D341Med (cell line): Measurements from ENCODE around the gene FOXK1.
A peak's percentile ranks its signal among the peaks of the same experiment; 100 is the strongest.

Experiments
- DNase-seq: peaks from one replicate; pipeline ENCODE4 v3.0.0; 2012; ENCODE audit warnings: low spot score

FOXK1 gene

DNA sequence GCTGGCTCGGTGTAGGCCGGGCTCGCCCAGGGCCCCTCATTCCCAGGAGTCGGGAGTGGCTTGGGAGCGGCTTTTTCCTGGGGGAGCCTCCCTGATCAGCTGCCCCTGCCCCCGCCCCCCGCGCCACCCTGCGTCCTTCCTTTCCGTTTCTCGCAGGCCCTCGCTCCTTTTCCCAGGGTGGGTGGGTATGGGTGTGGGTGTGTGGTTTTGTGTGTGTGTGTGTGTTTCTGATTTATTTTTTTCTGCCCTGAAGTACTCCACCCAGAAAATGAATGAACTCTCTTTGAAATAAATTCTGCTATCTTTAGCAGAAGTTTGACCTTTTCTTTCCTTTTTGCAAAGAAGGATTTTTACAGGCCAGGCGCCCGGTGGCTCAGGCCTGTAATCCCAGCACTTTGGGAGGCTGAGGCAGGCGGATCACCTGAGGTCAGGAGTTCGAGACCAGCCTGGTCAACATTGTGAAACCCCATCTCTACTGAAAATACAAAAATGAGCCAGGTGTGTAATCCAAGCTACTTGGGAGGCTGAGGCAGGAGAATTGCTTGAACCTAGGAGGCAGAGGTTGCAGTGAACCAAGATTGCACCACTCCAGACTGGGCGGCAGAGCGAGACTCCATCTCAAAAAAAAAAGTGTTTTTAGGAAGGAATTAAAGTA lies 63.3 kb downstream of the FOXK1 start:
- no peak for DNase-seq

DNA sequence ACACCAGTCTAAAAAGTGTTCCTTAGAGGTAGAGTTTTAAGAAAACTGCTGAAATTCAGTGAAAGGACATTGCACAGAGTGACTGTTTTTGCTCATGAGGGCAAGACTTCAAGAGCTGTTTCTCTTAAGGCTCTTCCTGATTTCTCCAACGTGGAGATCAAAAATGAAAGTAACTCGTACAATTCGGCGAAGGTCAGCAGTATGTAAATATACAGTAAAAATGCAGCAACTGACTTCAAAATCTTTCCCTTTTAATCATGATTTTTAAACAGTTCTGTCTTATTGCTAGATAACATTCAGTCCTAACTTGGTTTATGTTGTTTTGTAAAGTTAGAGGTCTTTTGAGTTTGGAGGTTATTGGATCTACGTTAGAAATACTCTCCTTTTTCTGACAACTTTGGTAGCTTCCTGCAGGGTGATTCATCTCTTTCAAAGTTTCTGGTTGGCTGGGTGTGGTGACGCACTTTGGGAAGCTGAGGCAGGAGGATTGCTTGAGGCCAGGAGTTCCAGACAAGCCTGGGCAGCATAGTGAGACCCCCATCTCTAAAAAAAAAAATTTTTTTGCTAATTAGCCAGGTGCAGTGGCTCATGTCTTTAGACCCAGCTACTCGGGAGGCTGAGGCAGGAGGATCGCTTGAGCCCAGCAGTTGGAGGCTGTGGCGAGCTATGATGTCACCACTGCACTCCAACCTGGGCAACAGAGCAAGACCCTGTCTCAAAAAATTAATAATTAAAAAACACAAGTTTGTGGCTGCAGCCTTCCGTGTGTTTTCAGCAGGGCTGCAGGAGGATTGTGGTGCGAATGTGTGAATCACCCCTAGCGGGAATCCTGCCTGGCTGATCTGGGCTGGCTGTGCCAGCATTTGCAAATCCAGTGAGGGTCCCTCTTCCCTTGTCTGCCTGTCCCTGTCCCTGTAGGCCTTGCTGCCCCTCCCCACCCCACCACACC lies 64.2 kb downstream of the FOXK1 start:
- no peak for DNase-seq

DNA sequence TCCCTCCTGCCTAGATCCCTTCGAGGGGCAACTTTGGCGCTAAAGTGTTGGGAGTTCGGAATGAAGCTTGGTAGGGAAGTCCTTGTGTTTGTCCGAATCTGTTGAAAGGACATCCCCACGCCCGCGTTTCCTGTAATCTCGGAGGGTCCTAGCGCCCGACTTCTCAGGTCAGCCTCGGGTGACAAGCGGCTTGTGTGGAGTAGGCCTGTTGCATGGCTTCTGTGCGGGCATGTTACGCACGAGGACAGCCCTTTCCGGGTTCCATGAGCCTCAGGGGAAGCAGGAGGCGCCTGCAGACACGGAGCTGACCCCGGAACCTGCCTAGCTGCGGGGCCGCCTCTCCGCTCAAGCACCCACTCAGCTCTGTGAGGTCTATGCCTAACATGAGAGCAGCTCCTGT lies 64.9 kb downstream of the FOXK1 start:
- DNase-seq: no peak

DNA sequence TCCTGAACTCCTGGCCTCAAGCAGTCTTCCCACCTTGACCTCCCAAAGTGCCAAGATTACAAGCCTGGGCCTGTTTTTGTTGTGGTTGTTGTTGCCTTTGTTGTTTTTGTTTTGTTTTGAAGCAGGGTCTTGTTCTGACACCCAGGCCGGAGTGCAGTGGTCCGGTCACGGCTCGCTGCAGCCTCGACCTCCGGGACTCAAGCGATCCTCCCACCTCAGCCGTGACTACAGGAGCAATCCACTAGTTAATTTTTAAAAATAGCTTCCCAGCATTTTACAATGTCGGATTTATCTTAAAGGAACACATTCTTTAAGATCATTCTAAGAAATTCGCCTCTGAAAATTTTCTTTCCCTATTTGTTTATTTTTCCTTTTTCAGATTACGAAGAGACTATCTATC lies 65.7 kb downstream of the FOXK1 start:
- no peak for DNase-seq

DNA sequence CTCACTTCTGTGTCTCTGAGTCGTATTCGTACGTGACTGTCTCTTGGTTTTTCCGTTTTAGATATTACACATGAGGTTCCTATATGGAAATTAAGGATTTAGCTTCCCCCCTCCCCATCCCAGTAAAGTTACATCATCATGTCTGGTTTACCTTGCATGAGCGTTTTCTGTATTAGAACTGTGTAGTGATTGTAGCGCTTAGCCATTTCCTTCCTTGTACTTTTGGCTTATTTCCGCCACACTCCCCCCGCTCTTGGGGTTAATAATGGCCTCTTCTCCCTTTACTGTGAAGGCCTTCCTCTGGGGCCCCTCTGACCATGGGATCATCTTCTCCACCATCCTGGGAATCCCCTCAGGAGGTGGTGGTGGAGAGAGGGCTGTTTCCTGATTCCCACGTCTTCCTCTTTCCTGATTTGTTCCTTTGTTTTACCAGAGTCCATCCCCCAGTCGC lies 66.2 kb downstream of the FOXK1 start:
- no peak for DNase-seq

DNA sequence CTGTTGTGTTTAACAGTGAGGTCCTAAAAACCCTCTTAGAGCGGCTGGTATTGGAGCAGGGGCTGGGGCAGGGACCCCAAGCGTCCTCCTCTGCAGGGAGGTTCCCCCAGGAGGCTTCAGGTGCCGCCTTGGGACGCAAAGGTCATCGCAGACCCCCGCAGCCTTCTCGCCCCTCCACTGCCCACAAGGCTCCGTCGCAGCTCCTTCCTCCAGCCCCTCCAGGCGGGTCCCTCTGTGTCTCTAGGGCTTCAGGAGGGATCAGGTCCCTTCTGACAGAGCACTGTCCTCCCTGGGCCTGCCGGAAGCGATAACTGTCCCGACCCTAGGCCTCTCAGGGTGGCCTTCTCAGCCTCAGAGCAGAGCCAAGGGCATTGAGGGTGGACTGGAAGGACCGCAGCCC lies 67.3 kb downstream of the FOXK1 start:
- no peak for DNase-seq

DNA sequence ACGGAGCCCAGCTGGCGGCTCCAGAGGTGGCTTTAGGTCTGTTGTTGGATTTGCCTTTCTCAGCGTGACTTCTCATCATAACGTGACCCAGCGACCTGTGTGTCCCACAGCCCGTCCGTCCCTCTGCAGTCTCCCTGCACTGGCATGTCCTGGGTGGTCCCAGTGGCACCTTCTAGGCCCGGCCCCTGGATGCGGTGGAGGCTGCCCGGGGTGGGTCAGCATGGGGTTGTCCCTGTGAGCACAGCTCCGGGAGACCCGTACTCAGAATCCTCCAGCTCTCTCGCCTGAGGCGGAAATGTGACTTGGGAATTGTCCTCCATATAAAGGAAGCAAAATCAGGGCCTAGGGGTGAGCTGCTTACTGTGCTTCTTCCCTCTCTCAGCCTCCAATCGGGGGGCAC lies 67.7 kb downstream of the FOXK1 start:
- no peak for DNase-seq

DNA sequence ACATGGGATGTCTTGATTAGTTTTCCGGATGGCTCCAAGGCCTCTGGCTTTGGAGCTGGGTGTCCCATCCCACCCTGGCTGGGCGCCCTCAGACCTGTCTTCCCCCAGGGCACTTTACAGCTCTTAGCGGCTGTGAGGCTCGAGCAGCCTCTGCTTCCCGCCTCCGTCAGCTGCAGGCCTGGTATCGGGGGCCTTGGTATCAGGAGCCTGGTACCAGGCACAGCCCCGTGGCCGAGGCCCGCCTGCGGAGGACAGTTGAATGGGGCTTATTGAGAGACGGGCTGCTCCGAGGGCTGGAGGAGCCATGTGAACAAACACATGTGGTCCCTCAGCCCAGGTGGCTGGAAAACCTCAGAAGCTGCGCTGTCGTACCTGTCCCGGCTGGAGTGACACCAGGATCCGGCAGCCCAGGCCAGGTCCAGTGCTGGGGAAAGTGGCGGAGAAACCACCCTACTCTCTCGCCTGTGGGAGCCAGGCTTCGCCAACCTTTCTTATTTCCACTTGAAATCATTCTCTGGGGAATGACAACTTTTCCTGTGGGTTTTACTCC lies 69.4 kb downstream of the FOXK1 start:
- no peak for DNase-seq

DNA sequence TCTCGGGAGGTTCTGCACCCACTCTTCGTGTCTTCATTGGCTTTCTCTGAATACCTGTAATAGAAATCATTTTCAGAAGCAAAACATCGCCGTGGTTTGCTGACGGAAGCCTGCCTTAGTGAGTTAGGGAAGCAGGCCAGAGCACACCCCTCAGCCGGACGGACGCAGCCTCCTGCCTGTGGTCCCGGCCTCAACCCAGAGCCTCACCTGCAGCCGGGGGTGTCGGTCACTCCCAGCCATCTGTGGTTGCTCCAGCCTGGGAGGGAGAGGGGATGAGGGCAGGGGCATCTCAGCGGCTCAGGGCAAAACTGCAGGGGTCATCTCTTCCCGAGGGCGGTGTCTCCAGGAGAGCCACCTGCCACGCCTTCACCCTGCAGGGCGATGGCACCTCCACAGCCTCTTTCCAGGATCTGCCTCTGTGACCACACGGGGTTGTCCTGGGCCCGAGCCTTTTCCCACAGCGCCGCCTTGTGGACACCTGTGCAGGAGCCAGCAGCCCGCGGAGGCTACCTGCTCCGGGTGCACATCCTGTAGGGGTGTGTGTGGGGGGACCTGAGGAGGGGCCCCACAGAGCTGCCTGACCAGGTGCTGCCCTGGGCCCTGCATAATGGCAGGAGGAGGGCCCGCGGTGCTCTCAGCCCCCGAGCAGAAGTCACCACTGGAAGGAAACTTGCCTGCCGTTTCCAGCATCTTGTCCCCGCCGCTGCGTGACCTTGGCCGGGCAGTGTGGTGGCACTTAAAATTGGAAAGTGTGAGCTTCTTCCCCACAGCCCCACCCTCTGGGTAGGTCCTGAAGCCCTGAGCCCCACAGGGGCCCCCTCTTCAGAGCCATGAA lies 71.7 kb downstream of the FOXK1 start:
- DNase-seq: peak; percentile 91

DNA sequence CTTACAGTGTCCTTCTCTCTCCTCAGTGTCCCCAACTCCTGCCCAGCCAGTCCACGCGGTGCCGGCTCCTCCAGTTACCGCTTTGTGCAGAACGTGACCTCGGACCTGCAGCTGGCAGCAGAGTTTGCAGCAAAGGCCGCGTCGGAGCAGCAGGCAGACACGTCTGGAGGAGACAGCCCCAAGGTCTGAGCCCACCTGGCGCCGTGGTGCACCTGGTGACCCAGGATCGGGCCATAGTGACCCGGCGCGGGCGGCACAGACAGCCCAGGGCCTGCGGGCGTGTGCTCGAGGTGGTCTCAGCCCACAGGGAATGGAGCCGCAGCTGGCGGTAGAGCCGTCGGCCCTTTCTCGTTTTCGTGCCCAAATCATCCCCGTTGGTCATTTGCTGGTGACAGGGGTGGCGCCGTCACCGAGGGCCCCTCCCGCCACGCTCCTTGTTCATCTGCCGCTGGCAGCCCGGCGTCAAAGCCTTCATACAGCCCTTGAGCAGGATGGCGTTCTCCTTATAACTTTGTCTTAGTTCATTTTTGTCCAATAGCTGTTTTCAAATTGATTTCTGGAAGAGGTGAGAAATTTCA lies 72.4 kb downstream of the FOXK1 start:
- no peak for DNase-seq

DNA sequence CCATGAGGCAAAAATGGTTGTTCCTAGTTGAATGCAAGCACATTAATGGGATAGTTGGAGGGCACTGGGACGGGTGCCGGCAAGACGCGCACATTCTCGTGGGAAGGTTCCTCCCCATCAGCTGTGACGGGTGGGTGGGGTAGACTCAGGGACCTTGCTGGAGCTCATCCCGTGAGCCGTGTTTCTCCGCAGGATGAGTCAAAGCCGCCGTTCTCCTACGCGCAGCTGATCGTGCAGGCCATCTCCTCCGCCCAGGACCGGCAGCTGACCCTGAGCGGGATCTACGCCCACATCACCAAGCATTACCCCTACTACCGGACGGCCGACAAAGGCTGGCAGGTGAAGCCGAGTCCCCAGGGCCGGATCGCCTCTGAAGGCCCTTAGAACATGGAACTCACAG lies 73.0 kb downstream of the FOXK1 start:
- no peak for DNase-seq

DNA sequence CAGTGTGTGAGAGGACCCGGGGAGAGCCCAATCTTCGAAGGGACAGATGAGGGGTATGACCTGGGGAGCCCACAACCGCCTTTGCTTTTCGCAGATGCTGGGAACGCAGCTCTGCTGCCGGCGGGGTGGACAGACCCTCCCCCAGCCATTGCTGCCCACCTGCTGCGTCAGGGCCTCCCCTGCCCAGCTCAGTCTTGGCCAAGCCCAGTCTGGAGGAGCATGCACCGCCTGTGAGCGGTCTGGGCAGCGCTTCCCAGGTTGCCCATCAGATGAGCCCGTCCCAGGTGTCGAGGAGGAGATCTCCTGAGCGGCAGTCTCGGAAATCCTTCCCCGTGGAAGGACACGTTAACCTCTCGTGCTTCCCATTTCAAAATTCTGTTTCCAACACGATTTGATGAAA lies 76.0 kb downstream of the FOXK1 start:
- DNase-seq: no peak

DNA sequence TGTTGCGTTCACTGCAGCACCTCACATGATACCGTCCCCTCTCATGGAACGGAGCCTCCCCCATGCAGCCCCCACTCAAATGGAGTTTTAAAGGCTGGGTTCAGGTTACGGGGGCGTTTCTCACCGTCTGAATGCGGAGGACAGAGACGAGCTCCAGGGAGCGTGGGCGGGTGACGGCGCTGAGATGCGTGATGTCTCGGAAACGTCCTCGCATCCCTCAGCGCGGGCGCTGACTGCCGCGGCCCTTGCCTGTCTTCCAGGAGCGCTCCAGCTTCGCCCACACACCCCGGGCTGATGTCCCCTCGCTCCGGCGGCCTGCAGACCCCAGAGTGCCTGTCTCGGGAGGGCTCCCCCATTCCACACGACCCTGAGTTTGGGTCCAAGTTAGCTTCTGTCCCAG lies 76.7 kb downstream of the FOXK1 start:
- no peak for DNase-seq

DNA sequence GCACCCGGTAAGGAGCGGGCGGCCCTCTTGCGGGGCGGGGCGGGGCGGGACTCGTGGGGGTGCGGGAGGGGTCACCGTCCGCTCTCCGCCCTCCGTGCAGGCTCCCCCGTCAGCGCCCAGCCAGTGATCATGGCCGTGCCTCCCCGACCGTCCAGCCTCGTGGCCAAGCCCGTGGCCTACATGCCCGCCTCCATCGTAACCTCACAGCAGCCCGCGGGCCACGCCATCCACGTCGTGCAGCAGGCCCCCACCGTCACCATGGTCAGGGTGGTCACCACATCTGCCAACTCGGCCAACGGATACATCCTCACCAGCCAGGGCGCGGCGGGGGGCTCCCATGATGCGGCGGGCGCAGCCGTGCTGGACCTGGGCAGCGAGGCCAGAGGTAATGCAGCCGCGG lies 77.1 kb downstream of the FOXK1 start:
- no peak for DNase-seq

DNA sequence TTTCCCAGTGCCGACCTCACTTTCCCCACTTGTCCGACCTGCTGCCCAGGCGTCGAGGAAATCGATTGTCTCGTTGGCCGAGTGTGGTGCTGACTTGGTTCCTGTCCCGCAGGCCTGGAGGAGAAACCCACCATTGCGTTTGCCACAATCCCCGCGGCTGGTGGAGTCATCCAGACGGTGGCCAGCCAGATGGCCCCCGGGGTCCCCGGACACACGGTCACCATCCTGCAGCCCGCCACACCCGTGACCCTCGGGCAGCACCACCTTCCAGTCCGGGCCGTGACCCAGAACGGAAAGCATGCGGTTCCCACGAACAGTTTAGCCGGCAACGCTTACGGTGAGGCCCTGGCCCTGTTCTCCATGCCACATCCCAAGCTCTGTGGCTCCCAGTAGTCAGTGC lies 78.9 kb downstream of the FOXK1 start:
- no peak for DNase-seq

DNA sequence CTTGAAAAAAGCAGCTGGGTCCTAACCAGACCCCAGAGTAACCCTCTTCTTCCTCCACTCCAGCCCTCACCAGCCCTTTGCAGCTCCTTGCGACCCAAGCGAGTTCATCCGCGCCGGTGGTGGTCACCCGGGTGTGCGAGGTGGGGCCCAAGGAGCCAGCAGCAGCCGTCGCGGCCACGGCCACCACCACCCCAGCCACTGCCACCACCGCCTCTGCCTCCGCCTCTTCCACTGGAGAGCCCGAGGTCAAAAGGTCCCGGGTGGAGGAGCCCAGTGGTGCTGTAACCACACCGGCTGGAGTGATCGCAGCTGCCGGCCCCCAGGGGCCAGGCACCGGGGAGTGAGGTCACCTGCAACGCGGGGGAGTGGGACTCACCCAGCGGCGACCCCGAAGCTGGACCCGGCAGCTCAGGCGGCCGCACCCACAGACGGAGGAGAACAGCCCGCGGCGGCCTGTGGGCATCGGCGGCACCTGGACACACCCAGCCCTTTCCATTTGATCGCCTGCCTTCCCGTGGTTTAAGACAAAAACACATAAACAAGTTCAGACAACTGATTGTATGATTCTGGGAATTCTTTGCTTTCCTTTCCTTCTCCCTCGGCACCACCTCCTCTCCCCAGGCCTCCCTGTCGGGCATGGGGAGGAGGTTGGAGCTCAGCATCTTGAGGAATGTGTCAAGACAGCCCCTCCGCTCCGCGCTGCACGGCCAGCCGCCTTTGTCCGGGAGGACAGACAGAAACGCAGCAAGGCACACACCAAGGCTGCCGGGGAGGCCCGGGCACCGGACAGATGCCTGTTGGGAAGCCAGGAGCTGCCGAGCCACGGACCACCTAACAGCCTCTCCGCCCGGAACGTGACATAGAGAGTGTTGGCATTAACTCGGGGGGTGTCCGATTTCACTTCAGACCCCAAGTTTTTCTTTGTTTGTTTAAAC lies 80.3 kb downstream of the FOXK1 start:
- no peak for DNase-seq

DNA sequence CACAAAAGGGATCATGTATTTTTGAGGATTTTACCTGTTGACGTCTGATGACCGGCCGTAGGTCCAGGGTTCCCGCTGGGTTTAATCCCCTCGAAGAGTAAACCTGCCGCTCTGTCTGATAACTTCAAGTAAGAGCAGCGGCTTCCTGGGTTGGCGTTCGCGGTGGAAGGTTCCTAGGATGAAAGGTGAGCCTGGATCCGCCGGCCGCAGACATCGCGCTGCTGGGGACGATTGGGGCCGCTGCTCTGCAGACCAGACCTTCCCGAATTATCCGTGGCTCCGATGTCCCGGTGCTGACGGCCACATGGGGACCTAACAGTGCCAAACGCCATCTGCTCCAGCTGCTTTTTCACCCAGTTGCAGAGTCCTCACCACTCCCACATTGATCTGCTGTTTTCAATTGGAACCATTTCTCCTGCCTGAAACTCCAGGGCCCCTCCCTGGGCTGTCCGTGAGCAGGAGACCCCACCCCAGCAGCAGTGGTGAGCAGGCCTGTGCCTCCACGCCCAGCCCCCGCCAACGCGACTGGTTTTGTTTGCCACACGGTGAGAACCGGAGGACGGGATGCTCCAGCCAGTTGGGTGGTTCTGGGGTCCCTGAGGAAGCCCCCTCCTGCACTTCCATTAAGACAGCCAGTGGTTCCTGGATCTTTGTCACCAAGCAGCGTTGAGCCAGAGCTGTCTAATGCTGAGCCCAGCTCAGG lies 81.1 kb downstream of the FOXK1 start:
- DNase-seq: no peak

DNA sequence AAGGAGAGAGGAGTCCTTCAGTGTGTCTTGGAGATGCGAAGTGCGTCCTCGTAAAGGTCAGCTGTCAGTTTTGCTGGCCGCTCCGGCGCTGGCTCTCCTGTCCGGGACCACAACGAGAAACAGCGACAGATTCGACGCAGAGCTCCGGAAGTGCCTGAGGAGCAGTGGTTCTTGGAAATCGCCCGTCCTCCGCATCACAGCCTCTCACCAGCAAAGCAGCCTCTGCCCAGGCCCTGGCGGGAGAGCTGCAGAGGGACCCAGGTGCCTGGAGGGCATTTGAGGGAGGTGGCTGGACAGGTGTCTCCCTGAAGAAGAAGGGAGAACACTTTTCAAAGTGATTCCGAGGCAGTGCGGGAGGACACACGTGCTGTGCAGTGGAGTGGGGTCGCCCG lies 81.7 kb downstream of the FOXK1 start:
- no peak for DNase-seq

DNA sequence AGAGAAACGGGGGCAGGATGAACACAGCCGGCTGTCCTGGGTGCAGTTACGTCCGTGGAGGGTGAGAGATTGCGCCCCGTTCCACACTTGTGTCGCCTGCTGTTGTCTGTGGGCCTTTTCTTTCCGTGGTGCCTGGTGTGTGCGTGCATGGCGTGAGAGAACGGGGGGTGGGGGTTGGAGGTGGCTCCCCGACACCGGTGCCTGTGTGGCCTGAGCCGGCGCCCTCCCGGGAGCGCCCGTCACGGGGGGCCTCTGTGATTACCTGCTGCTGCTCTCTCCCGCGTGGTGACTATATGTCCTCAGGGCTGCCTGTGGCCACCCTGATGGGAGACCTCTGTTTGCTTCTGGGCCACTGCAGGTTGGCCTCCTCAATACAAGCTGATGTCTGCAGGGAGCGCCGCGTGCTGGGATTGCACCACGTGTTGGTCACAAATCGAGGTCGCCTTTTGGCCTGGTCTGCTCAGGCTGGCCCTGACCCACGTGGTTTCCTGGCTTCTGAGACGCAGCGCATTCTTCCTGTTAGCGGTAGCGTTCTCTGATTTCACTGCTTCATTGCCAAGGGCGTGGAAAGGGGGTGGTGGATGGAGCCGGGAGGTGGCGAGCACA lies 82.4 kb downstream of the FOXK1 start:
- no peak for DNase-seq
